RKO (cell line): ENCODE results near the gene EPHX1.
"Not testable (repeated sequence)": the region's sequence is repeated elsewhere in the genome, so short reads cannot be mapped to it uniquely, and the experiment has no call there.

Source experiments
- DNase-seq: peaks from one replicate; pipeline ENCODE4 v3.0.0-alpha.2; 2016; ENCODE audit warnings: low spot score

The EPHX1 gene

GRCh38 chr1:225809842-225810578, at the start of gene EPHX1:
EPHX1 (plus strand) TSS chr1:225810124; CDS start chr1:225828730, 18,606 bp downstream.
- DNase-seq, result peak; percentile 82

- DNase-seq, result no peak
These were observed 49.4 kb upstream of the EPHX1 start for GRCh38 chr1:225760531-225760930.

GRCh38 chr1:225761395-225761794, 48.5 kb upstream of the EPHX1 start:
- not testable (repeated sequence) for DNase-seq

GRCh38 chr1:225762002-225762441, 47.9 kb upstream of the EPHX1 start:
- no peak for DNase-seq

GRCh38 chr1:225762444-225762843, 47.5 kb upstream of the EPHX1 start:
- no peak for DNase-seq

DNA sequence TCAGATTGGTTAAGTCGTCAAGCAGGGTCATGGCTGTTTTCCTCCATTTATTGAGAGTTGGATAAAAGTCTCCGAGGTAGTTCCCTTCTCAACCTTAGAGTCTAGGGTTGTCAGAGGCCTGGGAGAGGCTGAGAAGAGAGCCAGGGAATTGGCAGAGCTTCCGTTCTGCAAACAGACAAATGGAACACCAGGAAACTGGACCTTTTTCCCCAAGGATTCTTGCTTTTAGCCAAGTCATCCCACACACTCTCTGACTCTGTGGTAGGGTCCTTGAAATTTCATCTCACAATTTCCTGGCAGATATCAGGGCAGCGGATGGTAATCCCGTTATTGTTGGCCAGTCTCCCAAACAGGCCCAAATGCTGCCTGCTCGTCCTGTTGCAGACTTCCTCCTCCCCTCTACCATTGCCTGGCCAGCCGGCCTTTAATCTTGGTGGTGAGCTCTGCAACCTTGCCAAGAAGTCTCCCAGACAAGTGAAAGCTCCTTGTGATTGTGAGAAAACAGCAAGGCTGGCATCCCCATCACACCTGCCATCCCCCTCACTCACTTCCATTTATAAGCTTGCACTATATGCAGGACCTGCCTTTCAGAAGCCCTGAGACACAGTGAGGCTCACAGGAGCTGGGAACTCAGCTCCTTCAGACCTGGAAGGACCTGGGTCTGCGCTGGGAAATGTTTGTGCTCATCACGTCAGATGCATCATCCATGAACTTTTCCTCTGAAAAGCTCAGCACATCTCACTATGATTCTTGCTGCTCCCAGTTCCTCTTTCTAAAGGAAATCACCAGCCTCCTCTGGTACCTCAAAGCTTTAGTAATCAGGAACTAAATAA, 46.0 kb upstream of the EPHX1 start:
- no peak for DNase-seq

DNA sequence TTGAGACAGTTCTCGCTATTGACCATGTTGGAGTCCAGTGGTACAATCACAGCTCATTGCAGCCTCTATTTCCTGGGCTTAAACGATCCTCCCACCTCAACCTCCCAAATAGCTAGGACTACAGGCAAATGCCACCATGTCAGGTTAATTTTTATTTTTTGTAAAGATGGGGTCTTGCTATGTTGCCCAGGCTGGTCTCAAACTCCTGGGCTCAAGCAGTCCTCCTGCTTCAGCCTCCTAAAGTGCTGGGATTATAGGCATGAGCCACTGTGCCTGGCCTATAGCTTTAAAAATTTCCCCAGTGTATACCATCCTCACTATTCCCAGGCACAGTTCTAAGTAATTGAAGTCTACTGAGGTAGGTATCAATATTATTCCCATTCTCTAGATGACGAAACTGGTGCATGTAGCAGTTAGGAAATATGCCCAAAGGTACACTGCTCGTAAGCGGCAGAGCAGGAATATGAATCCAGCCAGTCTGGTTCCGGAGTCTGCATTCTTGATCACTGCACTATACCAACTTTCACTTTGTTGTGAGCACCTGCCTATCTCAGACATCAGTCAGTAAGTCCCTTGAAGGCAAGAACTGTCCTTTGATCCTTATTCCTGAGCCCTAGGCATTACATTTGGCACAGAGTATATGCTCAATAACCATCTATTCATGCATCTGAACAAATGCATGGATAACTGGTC, 43.8 kb upstream of the EPHX1 start:
- DNase-seq, result no peak

GRCh38 chr1:225766967-225767633, 42.8 kb upstream of the EPHX1 start:
- DNase-seq, result no peak

- DNase-seq, result no peak
These were observed 42.0 kb upstream of the EPHX1 start for GRCh38 chr1:225767634-225768540.

DNA sequence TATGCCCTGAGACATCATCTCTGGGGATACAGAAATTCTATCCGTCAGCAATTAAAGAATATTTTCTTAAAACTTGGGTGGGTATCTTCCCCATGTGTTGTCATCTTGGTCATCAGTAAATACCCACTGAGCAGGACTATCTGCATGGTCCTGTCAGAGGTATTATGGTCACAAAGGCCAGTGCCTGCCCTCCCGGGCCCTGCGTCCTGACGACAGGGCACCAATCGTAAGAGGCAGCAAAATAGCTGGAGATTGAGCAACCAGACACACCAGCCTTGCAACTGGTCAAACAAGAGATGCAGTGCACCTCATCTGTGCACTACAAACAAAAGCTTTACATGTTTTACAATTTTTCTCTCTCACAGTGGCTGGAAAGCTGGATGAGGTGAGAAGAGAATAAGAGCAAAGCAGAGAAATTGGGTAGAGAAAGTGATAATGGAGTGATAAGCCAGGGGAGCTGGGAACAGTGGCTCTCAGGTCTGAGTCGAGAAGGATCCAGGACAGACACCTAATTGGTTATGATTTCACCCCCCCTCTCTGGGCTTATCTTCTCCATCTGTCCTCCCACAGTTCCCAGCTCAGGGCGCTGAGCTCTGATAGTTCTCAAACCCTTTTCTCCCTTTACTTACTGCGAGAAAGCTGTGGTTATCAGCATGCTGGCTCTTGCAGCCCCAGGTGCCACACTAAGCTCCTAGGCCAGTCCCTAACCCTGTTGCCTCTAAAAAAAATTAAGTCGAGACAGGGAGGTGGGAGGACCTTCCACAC, 41.1 kb upstream of the EPHX1 start:
- no peak for DNase-seq

DNA sequence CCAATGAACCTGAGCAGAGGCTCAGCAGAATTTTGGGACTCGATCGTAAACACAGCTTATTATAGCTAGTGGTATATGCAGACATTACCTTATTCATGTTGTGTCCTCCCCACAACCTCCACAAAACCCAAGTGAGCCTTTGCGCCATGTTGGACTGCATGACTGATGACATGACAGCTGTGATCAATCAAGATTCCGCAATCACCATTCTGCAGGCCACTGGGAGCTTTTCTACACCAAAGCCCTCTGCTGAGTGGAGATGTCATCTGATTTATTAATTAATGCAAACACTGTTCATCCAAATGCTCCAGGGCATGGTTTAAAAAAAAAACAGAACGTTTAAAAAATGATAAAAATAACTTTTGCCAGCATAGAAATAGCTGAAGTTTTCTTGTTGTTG, 40.2 kb upstream of the EPHX1 start:
- DNase-seq, result no peak

DNA sequence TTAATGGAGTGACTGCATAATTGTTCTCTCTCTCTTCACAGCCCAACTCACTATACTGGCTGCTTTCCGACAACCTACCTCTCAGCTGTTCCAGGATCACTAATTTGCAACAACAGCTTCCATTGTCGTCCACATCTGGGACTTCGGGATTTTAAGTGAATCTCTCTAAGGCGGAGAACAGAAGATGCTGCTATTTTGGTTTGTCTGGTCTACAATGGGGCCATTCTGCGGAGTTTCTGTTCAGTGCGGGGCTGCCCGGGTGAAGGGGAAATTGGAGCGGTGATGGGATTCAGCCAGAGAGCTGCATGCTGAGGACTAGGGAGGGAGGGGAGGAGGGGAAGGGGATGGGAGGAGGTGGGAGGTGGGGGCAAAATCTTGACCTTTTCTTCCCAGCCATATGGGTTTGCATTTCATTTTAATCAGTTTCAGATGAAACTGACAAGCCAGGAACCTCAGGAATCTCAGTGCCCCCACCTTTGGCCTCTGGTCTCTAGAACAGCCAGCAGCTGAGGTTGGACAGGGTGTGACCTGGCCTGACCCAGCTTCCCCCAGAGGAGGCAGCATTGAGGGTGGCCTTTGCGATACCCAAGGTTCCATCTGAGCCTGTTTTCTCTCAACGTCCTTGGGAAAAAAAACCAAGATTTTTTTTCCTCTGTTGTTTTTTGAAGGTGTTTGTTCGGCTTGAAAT, 39.2 kb upstream of the EPHX1 start:
- DNase-seq, result no peak

- no peak for DNase-seq
These were observed 38.1 kb upstream of the EPHX1 start for GRCh38 chr1:225771661-225772322.

- peak; percentile 80 for DNase-seq
These were observed 37.6 kb upstream of the EPHX1 start for GRCh38 chr1:225772323-225772768.

DNA sequence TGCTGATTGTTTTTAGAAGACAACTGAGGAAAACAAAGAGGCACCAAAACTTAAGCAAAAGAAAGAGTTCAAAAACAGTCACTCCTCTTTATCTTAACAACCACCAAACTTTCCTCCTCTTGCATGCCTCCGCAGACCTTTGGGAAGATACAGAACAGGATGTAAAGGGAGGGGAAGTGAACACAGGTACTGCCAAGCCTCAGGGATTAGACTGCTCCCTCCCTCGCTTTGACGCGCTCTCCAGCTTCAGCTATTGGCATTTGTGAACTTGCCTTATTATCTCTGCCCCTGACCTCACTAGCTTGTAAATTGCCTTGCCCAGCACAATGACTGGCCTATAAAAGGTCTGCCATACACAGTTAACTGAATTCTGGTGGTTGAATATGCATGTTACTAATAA, 37.1 kb upstream of the EPHX1 start:
- no peak for DNase-seq

- no peak for DNase-seq
These were observed 35.4 kb upstream of the EPHX1 start for GRCh38 chr1:225774281-225775147.

- no peak for DNase-seq
These were observed 33.6 kb upstream of the EPHX1 start for GRCh38 chr1:225776294-225776693.

DNA sequence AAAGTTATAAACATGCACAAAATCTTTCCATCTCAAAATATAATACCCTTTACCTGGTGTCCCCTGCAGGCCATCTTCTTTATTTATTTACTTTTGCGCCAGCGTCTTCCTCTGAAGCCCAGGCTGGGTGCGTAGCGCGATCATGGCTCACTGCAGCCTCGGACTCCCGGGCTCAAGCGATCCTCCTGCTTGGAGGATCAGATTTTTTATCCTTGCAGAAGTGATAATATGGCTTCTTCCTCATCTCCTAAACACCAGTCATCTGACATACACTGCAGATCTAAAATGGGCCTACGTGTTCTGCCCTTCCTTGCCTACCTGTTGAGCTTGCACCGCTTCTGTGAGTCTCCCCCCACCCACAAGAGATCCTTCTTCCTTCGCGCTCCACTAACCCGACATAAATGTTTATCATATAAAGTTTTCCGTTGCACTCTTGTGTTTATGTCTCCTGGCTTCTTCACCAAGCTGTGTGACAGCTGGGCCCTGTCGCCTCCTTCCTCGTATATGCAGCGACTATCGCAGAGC, 32.8 kb upstream of the EPHX1 start:
- DNase-seq, result no peak
